D721Med (cell line): ENCODE results near the gene CACNA2D2.

Experiments used
- DNase-seq: peaks from one replicate; pipeline ENCODE4 v3.0.0; 2011; ENCODE audit warnings: low spot score; ENCODE audit not compliant: insufficient read length
- FAIRE-seq: peaks from 2 replicates; lab custom pipeline; 2011; peaks lifted over from hg19 to GRCh38; lab: Jason Lieb, UNC
- TF ChIP-seq, protein P1 (sequence below): IDR thresholded peaks from 2 replicates; pipeline ENCODE4 v1.5.1; 2012; ENCODE audit warnings: mild to moderate bottlenecking, control low read depth; ENCODE audit not compliant: insufficient read depth; ENCODE audit errors: missing control alignments

Gene CACNA2D2

DNA sequence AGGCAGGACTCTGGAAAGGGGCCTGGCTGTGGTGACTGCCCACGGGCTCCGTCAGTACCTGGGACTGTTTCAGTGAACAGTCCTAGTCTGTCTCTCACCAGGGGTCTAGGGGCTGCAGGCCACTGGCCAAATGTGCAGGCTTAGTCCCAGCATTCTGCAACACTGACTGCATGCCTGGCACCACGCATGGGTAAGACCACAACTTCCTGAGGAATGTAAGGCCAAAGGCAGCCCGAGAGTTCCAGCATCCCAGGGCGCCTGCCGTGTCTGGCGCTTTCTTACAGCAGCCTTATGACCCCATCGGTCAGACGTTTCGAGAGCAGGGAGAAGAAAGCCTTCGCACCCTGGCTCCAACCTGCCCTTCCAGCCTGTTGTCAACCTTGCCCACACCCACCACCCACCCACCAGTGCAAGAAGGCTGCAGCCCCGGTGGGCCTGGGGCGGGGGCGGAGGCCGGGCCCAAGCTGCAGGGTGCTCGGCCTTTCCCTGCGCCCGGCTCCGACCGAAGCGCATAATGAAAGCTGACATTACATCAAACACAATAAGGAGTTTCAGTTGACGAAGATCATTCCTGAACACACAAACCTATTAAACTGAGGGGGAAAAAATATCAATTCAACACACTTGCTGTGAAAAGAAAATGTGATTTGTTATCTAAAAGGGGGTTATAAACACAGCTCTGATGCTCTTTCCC lies 114.6 kb downstream of the CACNA2D2 start:
- no peak for FAIRE-seq
- no peak for DNase-seq
- TF ChIP-seq, protein P1, sequence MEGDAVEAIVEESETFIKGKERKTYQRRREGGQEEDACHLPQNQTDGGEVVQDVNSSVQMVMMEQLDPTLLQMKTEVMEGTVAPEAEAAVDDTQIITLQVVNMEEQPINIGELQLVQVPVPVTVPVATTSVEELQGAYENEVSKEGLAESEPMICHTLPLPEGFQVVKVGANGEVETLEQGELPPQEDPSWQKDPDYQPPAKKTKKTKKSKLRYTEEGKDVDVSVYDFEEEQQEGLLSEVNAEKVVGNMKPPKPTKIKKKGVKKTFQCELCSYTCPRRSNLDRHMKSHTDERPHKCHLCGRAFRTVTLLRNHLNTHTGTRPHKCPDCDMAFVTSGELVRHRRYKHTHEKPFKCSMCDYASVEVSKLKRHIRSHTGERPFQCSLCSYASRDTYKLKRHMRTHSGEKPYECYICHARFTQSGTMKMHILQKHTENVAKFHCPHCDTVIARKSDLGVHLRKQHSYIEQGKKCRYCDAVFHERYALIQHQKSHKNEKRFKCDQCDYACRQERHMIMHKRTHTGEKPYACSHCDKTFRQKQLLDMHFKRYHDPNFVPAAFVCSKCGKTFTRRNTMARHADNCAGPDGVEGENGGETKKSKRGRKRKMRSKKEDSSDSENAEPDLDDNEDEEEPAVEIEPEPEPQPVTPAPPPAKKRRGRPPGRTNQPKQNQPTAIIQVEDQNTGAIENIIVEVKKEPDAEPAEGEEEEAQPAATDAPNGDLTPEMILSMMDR: no peak

DNA sequence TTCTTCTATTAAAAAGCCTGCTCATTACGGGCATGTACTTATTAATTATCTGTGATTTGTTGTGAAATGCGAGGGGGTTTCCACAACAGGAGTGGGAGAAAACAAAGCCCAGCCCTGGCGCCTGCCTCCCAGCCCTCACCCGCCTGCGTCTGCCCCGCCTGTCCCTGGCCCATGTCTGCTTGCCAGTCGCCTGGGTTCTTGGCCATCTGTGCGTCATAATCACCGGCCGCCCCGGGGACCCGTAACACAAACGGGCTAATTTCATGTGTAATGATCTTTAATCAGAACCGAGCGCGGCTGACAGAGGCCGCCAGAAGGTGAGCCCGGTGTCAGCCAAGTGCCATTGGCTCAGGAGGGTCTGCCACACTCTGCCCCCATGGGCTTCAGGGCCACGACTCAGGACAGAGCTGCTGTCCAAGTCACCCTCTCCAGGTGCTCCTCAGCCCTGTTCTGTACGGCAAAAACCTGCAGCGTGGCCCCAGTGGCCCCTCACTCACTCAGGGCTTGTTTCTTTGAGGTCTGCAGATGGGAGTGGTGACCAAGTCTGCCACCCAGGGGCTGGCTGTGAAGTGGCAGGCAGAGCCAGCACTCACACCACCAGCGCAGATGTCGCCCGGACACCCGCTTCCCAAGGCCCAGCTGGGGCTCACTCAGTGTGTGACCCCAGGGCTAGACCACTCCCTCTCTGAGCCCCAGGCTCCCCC lies 115.3 kb downstream of the CACNA2D2 start:
- DNase-seq (peak; percentile 86), FAIRE-seq (no peak)
- TF ChIP-seq, protein P1: peak; percentile 44

DNA sequence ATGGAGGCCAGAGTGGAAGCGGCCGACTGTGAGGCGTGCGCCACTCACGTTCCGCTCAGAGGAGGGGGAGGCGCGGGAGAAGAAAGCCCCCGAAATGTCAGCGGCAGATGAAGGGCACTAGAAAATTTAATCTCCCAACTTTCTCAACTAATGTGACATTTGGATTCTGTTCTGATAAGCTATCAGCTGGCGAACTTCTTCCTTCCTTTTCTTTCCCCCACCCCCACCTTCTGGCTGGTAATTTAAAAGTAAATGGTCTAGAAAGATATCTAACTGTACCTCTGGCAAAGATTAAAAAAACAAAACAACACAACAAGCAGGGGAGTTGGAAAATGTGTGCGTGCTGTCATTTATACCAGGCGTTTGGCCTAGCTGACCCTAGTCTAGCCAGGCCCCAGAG lies 117.7 kb downstream of the CACNA2D2 start:
- DNase-seq: no peak
- FAIRE-seq: no peak
- TF ChIP-seq, protein P1: no peak

DNA sequence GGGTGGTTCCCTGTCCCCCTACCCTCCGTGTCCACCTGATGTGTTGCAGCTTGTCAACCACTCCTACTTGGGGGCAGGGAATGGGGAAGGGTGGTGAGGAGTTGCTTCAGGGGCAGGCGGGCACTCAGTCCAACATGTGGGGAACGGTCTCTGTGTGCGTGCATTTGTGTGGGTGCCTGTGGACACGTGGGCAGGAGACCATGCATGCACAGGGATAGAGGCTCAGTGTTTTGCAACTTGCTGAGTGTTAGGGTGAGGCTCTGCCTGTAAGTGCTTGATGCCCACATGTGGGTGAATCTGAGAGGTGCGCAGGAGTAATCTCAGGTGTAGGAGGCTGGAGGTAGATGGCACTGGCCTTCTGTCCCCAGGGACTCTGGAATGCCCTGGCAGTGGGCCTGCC lies 119.7 kb downstream of the CACNA2D2 start:
- FAIRE-seq: no peak
- TF ChIP-seq, protein P1: no peak

DNA sequence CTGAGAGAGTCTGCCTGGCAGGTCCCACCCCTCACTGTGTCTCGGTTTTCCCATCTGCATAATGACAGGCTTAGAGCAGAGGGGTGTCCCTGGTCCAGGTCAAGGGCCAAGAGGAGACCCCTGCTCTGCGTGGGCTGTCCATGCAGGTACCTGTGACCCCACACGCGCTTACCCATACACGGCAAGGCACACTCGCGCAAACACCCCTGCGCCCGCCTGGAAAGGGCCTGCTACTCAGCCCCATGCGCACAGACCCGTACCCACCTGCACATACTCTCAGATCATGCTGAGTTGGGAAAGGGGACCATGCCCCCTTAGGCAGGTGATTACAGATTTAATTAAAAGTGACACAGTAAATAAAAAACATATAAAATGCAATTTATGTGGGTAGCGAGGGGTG lies 120.7 kb downstream of the CACNA2D2 start:
- no peak for FAIRE-seq
- TF ChIP-seq, protein P1: no peak
- DNase-seq: no peak

More for the DNA sequence above, 119.7 kb downstream of the CACNA2D2 start:
- no peak for DNase-seq

DNA sequence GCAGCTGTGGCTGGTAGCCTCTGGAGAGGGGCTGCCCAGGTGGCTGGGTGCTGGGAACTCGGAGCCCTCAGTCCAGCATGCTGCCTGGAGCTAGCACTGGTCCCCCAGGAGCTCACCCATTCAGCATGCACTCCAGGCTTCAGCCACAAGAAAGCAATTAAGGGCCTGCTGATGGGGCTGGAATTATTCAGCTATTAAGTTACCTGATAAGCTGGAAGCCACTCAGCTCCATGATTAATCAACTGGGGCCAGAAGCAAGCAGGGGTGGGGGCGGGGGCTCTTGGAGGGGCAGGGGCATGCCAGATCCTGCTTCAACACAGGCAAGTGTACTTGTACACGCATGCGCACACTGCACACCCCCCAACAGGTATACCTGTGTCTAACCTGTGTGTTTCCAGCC lies 122.1 kb downstream of the CACNA2D2 start:
- DNase-seq (peak; percentile 60), FAIRE-seq (no peak)
- TF ChIP-seq, protein P1: no peak

DNA sequence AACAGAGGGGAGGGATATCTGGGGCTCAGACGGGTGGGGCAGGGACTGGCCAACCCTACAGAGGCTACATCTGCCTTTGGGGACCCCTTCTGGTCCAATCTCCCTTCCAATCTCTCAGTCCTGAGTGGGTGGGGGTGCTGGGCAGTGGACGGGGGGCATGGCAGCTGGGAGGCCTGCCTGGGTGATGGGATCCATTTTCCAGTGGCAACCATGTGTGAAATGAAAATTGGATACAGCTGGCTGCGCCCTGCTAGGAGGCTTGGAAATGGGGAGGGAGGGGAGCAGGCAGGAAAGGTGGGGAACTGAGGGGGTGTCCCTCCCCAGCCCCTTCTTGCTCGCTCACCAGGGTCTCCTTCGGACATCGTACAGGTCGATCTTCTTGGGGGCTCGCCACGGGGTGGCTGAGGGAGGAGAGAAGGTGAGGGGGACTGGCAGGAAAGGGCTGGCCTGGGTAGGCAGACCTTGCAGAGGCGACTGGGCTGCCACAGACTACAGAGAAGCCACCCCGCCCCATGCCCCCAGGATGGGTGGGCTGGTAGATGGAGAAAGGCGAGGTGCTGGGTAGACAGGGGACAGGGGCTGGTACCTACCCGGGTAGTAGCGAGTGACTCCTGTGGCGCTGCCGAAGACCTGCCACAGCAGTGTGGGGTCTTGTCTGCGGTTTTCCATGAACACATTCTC lies 122.9 kb downstream of the CACNA2D2 start:
- DNase-seq (no peak), FAIRE-seq (no peak)
- TF ChIP-seq, protein P1: no peak
